GM12874 (cell line): Measurements from ENCODE around the gene EMILIN3.

Source experiments
- TF ChIP-seq, protein P1 (sequence below): IDR thresholded peaks from 2 replicates; pipeline ENCODE4 v1.5.1; 2011; ENCODE audit warnings: low read depth, mild to moderate bottlenecking, control low read depth, low read length, moderate library complexity; ENCODE audit not compliant: insufficient read depth

Gene EMILIN3

DNA sequence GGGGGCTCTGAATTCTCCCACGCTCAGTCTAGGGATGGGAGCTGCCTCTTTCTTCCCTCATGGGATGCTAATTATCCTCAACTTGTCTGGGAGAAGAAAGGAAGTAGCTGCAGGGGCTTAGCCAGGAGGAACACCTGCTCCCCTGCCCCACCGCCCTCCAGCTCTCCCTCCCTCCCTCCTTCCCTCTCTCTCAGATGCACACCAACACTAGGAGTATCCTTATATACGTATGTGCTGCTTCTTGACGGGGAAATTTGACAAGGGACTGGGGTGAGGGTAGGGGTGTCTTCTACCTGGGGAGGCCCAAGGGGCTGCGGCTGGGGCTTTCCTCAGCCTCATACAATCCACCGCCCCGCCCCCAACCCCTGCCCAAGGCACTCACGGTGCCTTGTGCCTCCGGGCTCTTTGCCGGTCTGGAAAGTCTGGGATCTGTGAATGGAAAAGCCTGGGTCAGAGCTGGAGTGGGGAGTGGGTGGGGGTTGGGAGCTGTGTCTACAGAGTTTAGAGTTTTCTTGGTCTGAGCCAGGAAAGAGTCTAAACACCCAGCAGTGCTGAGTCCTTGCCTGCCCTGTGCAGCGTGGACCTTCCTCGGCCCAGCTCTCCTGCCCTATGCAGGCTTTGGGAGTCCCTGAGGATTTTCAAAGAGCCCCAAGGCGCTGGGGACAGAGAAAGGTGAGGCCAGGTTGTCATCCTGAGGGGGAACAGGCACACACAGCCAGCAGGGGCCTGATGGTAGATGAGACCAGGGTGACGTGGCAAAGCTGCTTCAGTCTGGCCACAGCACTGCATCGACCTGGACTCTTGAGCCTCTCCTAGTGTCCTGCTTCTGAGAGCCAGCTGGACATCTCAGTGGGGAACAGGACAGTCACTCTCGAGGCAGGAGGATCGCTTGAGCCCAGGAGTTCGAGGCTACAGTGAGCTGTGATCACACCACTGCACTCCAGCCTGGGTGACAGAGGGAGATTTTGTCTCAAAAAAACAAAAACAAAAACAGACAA, 29.3 kb upstream of the EMILIN3 start:
- TF ChIP-seq, protein P1, sequence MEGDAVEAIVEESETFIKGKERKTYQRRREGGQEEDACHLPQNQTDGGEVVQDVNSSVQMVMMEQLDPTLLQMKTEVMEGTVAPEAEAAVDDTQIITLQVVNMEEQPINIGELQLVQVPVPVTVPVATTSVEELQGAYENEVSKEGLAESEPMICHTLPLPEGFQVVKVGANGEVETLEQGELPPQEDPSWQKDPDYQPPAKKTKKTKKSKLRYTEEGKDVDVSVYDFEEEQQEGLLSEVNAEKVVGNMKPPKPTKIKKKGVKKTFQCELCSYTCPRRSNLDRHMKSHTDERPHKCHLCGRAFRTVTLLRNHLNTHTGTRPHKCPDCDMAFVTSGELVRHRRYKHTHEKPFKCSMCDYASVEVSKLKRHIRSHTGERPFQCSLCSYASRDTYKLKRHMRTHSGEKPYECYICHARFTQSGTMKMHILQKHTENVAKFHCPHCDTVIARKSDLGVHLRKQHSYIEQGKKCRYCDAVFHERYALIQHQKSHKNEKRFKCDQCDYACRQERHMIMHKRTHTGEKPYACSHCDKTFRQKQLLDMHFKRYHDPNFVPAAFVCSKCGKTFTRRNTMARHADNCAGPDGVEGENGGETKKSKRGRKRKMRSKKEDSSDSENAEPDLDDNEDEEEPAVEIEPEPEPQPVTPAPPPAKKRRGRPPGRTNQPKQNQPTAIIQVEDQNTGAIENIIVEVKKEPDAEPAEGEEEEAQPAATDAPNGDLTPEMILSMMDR: no peak

DNA sequence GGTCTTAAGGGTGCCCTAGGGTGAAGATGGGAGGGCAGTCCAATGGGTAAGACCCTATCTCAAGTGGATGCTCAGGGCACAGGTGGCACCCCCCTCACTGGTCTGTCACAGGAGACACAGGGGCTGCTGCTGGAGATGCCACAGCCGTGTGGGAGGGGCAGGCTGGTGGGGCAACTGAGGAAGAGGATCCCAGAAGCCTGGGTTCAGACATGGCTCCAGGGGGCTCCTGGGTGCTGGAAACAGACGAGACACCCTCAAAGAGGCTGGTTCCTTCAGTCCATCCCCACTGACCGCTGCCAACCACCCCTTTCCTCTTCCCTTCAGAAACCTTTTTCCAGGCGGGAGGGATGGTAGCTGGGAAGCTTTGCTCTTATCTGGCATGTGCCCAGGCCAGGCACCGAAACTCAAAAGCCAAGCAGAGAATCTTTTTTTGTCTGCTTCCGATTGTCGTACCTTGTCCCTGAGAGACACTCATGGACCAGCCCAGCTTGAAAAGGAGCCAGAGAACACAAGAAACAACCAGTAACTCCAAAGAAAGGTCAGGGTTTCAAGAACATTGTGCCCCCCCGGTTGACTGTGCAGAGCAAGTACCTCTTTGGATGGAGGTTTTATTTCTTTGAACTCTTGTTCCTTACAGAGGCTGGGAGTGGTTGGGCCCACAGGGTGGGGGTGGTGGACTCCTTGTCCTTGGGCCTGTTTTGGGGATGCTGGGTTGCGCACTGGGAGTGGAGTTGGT, 28.5 kb upstream of the EMILIN3 start:
- TF ChIP-seq, protein P1: no peak

DNA sequence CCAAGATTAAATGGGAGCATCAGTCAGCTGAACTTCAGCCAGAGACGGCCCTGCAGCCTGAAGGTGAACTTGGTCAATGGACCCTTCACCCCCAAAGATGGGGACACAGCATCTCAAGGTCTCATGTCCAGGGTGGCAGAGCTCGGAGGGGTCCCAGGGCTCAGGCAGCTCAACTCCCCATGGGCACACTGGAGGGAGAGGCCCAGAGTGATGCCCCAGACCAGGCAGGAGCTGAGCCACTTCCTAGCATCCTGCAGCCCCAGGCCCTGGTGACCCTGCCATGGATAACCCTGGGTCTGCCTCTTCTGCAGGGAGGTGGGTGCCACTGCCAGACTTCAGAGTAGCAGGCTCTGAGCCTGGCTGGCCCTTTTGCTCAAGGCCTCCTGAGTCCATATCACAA, 27.5 kb upstream of the EMILIN3 start:
- TF ChIP-seq, protein P1: no peak

DNA sequence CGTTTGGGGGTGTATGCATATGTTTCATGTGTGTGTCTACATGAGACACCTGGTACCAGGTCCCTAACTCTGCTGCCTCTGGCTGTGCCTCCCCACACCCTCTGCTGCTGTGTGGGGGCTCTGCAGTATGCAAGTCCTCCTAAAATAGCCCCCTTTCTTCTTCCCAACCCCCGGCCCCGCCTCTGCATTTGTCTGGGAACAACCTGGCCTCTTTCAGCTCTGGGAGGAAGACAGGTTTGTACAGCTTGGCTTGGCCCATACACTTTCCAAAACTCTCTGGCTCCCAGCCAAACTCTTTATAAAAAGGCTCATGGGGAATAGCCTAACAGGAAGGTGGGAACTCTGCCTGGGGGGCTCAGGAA, 27.1 kb upstream of the EMILIN3 start:
- TF ChIP-seq, protein P1: no peak

DNA sequence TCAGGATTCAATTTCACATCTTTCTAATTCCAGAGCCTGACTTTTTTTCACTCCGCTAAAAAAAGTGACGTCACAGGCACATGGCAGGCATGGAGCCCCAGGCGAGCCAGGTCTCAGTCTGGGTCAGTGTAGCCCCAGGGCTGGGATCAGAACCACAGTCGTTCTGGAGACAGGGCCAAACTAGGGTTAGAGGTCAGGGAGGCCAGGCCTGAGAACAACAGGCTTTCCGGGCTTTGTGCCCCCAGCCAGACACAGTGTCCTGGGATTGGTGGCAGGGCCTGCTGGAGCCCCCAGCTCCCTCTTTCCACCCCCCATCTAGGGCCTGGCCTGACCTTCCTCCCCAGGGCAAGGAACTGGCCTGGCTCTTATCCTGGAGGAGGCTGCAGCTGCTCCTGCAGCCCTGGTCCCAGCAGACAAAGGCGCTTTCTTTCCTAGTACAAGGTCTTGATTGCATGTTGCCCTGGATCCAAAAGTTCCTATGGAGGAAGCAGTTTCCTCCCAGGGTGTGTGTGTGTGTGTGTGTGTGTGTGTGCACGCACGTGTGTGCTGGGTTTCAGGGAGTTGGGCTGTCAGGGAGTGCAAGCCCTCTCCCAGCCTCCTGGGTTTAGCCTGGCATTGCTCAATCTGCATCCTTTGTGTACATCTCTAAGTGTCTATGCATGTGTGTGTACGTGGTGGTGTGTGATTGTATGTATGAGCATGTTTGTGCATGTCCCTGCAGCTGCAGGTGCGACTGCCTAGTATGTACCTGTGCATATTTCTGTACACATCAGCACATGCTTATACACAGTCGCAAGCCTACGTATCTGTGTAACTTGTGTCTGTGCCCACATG, 26.5 kb upstream of the EMILIN3 start:
- TF ChIP-seq, protein P1: no peak

DNA sequence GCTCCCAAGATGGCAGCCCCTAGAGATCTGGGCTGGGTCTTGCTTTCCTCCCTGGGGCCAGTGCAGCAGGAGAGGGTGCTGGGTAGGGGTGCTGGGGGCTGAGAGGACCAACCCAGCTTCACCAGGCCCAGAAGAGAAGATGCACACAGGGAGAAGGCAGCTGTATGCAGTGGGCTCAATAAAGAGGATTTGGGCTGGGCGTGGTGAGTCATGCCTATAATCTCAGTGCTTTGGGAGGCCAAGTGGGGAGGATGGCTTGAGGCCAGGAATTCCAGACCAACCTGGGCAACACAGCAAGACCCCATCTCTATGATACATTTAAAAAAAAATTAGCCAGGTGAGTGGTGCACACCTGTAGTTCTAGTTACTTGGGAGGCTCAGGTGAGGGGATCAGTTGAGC, 25.7 kb upstream of the EMILIN3 start:
- TF ChIP-seq, protein P1: no peak
